CD4-positive, alpha-beta T cell treated with Interleukin-6 at 100 ng/mL for 8 hours (primary cell): ENCODE measurements around the gene SPECC1.
"Not testable (repeated sequence)": the region's sequence is repeated elsewhere in the genome, so short reads cannot be mapped to it uniquely, and the experiment has no call there.

ENCODE experiments used
- DNase-seq: peaks from one replicate; pipeline ENCODE4 v3.0.0-alpha.2; 2020; ENCODE audit warnings: mixed read lengths, low spot score

Gene SPECC1

DNA sequence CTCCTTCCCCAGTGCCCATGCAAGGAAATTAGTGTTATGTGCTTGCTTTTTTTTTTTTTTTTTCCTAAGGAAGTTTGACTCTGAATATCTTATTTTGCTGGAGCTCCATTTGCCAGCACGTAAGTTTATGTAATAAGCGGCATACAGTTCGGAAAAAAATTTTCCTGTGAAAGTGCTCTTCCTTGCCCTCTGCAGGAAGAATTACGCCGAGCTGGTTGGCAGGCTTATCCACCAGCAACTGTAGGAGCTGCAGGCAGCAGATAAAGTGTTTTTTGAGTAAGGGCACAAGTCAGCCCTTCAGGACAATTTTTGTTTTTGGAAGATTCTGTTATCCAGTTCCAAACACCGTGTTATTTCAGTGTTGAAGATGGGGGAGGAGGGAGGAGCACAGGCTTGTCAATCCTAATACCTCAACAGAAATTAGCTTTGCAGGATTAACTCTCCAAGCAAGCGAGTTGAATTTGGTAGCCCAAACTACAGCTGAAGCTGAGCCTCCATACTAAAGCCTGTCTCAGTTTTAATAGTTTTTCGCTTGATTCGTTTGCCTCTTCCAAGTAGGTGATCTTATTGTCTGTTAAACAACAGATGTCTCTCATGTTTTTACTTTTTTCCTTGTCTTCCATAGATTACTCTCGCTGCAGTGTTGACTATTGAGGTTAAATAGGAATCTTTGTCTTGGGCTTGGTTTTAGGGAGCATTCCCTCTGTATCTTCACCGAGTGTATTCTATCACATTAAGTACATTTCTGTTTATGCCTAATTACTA is 1.1 kb downstream of the SPECC1 start:
- DNase-seq: no peak

DNA sequence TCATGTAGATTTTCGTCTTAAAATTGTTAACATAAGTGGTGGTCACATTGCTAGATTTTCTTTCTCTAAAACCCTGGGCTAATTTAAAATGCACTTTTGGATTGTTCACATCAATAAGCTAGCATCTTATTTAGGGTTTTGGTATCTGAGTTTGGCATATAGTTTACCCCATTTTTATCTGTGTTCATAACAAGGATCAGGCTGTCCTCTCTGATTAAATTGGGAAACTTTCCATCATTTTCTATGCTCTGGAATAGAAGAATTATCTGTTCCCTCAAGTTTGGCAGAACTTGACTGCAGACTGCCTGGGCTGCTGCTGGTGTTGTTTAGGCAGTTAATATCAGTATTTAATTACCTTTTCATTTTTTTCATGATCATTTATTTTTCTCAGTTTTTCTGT is 1.8 kb downstream of the SPECC1 start:
- no peak for DNase-seq

DNA sequence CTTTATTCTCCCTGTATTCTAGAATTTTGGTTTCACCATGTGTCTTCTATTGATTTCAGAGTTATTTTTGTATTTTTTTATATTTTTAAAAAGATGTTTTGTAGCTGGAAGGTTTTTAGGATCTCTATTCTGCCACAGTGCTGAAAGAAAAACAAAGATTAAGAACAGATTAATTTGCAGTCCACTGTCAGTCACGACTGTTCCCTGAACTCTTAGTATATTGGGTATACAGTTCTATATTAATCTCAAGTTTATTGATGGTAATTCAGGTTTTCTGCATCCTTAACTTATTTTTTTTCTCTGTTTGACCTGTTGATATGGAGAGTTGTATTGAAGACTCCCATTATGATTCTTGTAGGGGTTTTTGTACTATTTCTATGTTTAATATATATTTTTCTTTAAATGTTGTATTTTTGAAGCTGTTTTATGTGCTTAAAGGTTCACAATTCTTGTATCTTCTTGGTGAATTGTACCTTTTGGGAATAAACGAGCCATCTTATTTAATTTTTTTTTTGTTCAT is 2.9 kb downstream of the SPECC1 start:
- no peak for DNase-seq

DNA sequence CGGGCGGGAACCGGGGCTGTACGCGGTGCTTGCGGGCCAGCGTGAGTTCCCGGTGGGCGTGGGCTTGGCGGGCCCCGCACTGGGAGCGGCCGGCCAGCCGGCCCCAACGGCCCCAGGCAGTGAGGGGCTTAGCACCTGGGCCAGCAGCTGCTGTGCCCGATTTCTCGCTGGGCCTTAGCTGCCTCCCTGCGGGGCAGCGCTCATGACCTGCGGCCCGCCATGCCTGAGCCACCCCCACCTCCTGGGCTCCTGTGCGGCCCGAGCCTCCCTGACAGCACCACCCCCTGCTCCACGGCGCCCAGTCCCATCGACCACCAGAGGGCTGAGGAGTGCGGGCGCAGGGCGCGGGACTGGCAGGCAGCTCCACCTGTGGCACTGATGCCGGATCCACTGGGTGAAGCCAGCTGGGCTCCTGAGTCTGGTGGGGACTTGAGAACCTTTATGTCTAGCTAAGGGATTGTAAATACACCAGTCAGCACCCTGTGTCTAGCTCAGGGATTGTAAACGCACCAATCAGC is 7.4 kb downstream of the SPECC1 start:
- DNase-seq: not testable (repeated sequence)

DNA sequence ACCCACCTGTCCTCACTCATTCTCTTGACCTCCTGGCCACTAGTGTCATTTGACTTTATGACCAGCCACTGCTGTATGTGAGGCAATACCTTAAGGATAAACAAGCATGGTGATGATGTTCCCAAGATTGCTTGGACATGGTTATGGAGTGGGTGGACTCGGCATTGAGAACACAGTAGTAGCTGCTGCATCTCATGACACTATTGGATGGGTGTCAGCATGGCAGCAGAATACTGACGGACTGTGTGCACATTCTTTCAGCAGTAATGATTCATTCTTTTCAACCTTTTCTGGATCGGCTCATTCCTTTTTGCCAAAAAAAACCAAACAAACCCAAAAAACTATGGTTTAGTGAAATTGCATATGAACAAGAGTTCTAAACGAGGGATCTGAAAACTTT is 13.5 kb downstream of the SPECC1 start:
- DNase-seq: no peak

DNA sequence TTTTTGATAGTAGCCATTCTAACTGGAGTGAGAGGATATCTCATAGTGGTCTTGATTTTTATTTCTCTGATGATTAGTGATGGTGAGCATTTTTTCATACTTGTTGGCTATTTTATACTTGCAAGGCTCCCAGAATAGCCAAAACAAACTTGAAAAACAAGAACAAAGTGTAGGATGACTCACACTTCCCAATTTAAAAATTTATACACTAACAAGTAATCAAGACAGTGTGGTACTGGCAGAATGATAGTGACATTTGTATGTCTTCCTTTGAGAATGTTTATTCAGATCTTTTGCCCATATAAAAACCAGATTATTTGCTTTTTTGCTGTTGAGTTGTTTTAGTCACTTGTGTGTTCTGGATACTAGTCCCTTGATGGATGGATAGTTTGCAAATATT is 17.8 kb downstream of the SPECC1 start:
- DNase-seq: no peak

DNA sequence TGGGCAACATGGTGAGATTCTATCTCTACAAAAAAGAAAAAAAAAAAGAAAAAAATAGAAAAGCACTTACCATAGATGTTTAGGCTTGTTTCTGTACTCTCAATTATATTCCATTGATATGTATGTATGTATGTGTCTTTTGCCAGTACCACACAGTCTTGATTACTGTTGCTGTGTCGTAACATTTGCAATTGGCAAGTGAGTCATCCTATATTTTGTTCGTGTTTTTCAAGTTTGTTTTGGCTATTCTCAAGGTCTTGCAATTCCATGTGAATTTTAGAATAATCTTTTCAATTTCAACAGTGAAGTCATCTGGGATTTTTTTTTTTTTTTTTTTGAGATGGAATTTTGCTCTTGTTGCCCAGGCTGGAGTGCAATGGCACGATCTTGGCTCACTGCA is 19.3 kb downstream of the SPECC1 start:
- DNase-seq: no peak

DNA sequence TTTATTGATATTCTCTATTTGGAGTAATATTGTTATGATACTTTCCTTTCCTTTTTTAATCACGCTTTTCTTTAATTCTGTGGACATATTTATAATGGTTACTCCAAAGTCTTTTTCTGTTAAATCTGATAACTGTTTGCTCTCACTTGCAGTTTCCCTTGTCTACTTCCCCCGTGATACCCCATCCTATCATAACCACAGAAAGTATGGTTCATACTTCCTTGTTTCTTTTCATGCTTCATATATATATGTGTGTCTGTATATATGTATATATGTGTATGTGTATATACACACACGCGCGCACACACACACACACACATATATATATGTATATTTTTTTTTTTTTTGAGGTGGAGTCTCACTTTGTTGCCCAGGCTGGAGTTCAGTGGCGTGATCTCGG is 23.5 kb downstream of the SPECC1 start:
- DNase-seq: no peak

DNA sequence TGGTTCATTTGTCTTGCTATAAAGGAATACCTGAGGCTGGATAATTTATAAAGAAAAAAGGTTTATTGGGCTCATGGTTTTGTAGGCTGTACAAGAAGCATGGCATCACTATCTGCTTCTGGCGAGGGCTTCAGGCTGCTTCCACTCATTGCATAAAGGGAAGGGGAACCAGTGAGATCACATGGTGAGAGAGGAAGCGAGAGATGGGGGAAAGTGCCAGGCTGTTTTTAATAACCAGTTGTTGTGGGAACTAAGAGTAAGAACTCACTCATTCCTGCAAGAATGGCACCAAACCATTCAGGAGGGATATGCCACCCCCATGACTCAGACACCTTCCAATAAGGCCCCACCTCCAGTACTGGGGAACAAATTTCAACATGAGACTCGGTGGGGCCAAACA is 24.3 kb downstream of the SPECC1 start:
- no peak for DNase-seq

DNA sequence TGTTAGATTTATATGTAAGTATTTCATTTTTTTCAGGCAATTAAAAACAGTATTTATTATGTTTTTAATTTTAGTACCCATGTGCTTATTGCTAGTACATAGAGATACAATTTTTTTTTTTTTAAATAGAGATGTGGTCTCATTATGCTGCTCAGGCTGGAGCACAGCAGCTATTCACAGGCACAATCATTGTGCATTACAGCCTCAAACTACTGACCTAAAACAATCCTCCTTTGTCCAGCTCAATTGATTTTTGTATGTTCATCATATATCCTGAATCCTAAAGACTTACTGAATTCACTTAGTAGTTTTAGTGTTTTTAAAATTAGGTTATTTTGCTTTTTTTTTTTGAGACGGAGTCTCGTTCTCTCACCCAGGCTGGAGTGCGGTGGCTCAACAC is 26.3 kb downstream of the SPECC1 start:
- DNase-seq: no peak

DNA sequence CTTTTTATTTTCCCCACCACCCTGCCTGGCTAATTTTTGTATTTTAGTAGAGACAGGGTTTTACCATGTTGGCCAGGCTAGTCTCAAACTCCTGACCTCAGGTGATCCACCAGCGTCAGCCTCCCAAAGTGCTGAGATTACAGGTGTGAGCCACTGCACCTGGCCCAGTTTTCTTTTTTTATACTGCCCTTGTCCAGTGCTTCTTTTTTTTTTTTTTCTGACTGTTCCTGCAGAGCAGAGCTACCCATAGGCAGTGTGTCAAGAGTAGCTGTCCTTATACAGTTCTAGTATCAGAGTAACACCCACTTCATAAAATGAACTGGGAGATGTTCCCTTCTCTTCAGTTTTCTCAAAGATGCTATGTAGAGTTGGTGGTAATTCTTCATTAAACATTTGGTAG is 28.1 kb downstream of the SPECC1 start:
- DNase-seq: not testable (repeated sequence)

DNA sequence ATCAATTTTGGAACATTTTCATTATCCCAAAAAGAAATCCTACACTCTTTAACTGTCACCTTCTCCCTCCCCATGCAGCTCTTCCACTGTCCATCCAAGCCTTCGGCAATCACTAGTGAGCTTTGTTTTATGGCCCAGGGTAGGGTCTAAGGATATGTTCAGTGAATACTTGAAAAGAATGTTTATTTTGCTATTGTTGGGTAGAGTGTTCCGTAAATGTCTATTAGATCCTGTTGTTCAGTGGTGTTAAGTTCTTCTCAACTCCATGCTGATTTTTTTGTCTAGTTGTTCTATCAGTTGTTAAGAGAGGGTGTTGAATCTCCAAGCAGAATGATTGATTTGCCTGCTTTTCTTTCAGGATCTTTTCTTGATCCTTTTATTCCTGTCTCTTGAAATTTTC is 29.9 kb downstream of the SPECC1 start:
- DNase-seq: no peak

DNA sequence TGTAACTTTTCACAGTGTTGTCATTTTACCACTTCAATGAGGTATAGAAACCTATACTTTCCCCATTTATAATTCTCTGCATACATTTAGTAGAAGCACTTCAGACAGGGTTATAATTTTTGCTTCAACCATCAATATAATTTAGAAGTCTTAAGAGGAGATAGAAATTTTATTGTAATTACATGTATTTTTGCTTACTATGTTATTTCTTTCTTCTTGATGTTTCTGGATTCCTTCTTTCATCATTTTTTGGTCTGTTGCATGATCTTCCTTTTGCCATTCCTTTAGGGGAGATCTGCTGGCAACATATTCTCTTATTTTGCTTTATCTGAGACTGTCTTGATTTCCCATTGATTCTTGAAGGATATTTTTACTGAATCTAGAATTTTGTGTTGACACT is 31.1 kb downstream of the SPECC1 start:
- no peak for DNase-seq

DNA sequence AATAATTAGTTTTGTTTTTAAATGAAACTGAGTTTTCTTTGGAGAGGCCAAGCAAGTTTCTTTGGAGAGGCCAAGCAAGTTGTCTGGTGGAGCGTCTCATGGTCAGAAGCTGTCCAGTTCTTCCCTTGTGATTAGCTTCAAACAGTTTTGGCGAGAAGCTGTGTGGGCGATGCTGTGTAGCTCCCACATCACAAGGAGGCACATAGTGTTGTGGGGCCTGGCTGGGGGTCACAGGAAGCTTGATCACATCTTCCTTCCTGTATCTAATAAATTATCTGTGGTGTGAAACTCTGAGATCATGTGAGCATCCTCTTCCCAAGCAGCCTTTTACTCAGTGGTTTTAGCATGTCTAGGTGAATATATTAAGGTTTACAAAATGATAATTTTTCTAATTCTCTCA is 33.9 kb downstream of the SPECC1 start:
- no peak for DNase-seq

DNA sequence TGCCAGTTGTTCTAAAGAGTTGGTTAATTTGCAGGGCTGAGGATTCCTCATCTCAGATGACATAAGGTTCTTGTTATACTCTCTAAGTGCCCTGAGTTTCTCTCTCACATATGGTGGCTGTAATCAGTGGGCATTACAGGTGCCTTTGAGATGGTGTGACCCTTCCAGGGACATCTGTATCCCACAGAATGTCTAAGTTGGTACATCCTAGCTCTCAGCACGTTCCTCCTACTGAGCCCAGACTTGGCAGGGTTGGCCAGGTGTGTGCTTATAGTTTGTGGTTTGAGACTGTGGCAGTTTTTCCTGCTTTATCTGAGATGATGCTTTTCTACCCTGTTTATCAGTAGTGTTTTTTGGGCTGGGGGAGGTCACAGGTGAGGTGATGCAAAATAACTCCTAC is 36.3 kb downstream of the SPECC1 start:
- no peak for DNase-seq

DNA sequence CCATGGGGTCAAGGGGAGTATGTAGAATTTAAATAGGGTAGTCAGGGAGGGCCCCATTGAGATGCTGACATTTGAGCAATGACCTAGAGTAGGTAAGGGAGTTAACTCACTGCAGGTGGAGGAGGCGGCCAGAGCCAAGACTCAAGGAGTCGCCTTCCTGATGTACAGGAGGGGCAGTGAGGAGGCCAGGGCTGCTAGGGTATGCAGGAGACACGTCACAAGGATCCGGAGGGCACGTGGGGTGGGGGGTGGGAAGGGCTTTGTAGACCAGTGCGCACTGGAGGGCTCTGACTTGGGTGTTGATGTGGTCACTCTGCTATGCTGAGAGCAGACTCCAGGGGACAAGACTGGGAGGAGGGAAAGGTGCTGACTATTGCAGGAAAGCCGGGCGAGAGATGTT is 37.5 kb downstream of the SPECC1 start:
- no peak for DNase-seq

DNA sequence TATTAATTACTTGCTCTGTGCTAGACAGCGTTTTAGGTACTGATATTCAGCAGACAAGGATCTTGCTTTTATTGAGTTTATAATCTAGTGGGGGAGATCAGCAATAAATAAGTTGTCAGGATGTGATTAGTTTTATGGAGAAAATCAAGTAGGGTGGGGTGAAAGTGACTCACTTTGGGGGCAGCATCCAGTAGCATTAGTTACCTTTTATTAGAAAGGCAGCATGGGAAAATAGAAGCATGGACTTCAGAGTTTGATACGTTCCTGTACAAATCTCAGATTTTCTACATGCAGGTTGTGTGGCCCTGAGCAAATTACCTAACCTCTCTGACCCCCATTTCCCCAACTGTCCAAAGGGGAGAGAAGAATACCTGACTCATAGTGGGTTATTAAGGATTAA is 42.5 kb downstream of the SPECC1 start:
- DNase-seq: no peak

DNA sequence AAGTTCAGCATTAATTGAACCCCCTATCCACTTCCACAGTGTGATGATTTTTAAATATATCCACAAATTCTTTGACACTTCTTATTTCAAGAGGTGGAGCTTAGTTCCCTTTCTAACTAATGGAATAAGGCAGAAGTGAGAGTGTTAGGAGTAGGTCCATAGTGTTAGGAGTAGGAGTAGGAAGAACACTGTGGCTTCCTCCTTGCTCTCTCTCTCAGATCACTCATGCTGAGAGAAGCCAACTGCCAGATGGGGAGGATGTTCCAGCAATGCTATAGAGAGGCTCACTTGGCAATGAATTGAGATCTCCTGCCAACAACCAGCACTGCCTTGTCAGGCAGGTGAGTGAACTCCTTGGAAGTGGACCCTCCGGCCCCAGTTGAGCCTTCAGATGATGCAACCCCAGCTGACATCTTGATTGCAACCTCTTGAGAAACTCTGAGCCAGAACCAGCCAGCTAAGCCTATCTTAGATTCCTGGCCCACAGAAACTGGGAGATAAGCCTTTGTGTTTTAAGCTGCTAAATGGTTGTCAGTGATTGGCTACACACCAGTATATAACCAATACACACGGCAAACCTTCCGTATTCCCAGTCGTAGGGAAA is 44.3 kb downstream of the SPECC1 start:
- no peak for DNase-seq

DNA sequence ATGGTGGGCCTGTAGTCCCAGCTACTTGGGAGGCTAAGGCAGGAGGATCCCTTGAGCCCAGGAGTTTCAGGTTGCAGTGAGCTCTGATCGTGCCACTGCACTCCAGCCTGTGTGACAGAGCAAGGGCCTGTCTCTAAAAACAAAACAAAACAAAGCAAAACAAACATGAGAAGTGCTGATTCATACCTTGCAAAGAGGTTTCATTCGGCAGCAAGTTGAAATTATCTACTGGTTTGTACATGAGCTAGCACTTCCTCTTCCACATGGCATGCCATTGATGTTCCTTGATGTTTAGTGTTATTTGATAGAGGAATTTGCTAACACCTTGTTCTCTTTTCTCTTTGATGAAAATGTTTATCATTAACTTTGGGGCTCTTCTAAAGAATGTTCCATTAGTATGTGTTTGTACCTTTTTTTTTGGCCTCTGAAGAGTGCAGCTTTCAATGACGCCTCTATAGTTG is 50.6 kb downstream of the SPECC1 start:
- no peak for DNase-seq

DNA sequence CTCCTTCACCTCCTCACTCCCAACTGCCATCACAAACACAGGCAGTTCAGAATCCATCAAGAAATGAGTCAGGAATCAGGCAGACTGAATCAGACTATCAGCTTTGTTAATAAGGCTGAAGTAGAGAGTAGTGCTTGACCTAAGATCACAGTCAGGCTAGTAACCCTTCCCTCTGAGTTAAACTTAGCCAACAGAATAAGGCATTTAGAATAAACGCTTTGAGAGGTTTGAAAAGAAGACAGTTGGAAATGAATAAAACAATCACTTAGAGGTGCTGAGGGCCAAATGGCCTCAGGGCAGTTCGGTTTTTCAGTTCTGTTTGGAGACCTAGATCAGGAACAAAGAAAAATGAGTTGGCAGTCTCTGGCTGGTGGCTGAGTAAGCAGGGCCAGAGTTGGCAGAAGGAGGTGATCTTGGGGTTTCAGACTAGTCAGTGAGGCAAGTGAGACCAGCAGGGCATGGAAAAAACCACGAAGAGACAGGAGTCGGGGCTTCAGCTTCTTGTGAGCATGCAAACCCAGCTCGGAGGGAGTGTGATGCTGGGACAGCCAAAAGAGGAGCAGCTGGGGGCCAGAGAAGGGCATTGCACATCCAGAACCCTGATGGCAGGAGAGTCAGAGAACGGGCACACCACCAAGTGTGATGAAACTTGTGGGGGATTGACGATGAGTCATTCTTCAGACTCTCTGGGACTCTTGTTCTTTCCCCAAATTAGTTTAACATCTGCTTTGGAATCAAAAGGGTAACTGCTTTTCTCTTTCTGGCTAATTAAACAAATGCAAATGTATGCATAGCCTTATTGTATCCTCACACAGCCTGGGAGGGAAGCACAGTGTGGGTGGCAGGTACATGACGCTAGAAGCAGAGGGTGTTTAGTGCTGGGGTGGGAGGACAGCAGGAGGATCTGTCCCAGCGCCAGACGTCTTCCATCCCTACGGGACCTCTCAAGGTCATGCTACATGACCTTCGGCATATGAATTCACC is 54.8 kb downstream of the SPECC1 start:
- no peak for DNase-seq

DNA sequence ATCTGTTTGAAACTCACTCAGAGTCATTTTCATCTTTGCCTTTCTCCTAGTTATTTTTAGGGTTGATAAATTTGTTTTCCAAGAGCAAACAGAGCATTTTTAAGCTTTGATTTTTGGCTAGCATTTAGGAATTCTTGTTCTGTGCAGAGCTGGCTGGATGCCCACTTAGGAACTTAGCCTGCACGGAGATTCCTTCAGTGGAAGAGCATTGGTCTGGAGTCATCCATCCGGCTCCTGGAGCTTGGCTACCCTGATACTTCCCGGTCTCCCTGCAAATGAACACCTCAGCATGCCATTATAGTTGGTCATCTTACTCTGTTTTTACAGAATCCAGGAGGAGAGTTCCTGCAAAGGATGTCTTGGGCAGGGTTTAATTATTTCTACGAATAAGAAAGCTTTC is 57.1 kb downstream of the SPECC1 start:
- no peak for DNase-seq

DNA sequence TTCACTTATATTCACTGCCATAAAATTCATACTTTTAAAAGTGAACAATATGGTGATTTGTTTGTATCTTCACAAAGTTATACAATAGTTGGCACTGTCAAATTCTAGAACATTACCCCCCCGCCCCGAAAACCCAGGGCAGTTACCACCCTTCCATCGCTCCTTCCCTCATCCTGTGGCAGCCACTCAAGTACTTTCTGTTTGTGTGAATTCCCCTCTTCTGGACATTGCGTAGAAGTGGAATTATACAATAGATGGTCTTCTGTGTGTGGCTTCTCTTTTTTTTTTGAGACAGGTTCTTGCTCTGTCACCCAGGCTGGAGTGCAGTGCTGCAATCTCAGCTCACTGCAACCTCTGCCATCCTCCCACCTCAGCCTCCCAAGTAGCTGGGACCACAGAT is 58.6 kb downstream of the SPECC1 start:
- no peak for DNase-seq
